GM23338 (cell line): Measurements from ENCODE around the gene RAB9A. TPM values are rescaled to one million over a fixed set of nuclear protein-coding genes. Genes with fewer than 3 reads are reported as not detected.

Experiments
- ATAC-seq: fragments of 200-7000 bp; cut with Tn5 transposase; 3 replicates; pipeline ENCODE4 v1.9.1; 2020
- DNase-seq: peaks from one replicate; pipeline ENCODE4 v3.0.0-alpha.2; 2015; ENCODE audit warnings: low spot score
- H2AFZ ChIP-seq: fragments of 200-600 bp; sonication (generic); 2 replicates; pipeline ENCODE4 v1.8.0; 2016; ENCODE audit warnings: antibody characterized with exemption, mild to moderate bottlenecking, moderate library complexity
- H3F3A ChIP-seq: fragments of 200-600 bp; sonication (generic); replicated peaks from 2 replicates; pipeline ENCODE4 v1.8.0; 2017; ENCODE audit warnings: antibody characterized with exemption, mixed run types, low read depth
- H3K27ac ChIP-seq: fragments of 200-600 bp; sonication (generic); 2 replicates; pipeline ENCODE4 v1.6.1; 2016; ENCODE audit warnings: low read depth
- H3K27me3 ChIP-seq: fragments of 200-600 bp; sonication (generic); 2 replicates; pipeline ENCODE4 v1.8.0; 2016; ENCODE audit warnings: mild to moderate bottlenecking, mixed run types, moderate library complexity; ENCODE audit not compliant: insufficient read depth
- H3K36me3 ChIP-seq: fragments of 200-600 bp; sonication (generic); 2 replicates; pipeline ENCODE4 v1.8.0; 2016; ENCODE audit warnings: mild to moderate bottlenecking; ENCODE audit not compliant: insufficient read depth
- H3K4me1 ChIP-seq: fragments of 200-600 bp; sonication (generic); 2 replicates; pipeline ENCODE4 v1.8.0; 2016; ENCODE audit warnings: mild to moderate bottlenecking, moderate library complexity; ENCODE audit not compliant: insufficient read depth
- H3K4me2 ChIP-seq: fragments of 200-600 bp; sonication (generic); 2 replicates; pipeline ENCODE4 v1.7.1; 2017; ENCODE audit warnings: mixed run types
- H3K4me3 ChIP-seq: fragments of 200-600 bp; sonication (generic); 2 replicates; pipeline ENCODE4 v1.6.1; 2016; ENCODE audit warnings: mixed run types
- H3K79me2 ChIP-seq: fragments of 200-600 bp; sonication (generic); replicated peaks from 2 replicates; pipeline ENCODE4 v1.8.0; 2017; ENCODE audit warnings: mild to moderate bottlenecking; ENCODE audit not compliant: insufficient read depth
- H3K9me2 ChIP-seq: fragments of 200-600 bp; sonication (generic); 2 replicates; pipeline ENCODE4 v1.8.0; 2017; ENCODE audit not compliant: insufficient read depth
- H4K20me1 ChIP-seq: fragments of 200-600 bp; sonication (generic); replicated peaks from 2 replicates; pipeline ENCODE4 v1.8.0; 2017; ENCODE audit warnings: mild to moderate bottlenecking; ENCODE audit not compliant: insufficient read depth
- H3K27ac Mint-ChIP-seq: 2 replicates; pipeline ENCODE4 v1.8.0; 2020; ENCODE audit warnings: inconsistent platforms, mild to moderate bottlenecking, moderate library complexity, mixed read lengths
- H3K27me3 Mint-ChIP-seq: 3 replicates; pipeline ENCODE4 v1.8.0; 2022; ENCODE audit warnings: low read depth, mild to moderate bottlenecking, moderate library complexity, mixed read lengths, inconsistent platforms; ENCODE audit not compliant: insufficient read depth, poor library complexity
- H3K36me3 Mint-ChIP-seq: 3 replicates; pipeline ENCODE4 v1.8.0; 2021; ENCODE audit warnings: low read depth, mild to moderate bottlenecking, inconsistent platforms, moderate library complexity, mixed read lengths
- H3K4me1 Mint-ChIP-seq: 3 replicates; pipeline ENCODE4 v1.8.0; 2020; ENCODE audit warnings: mild to moderate bottlenecking, inconsistent platforms, mixed read lengths
- H3K4me3 Mint-ChIP-seq: 3 replicates; pipeline ENCODE4 v1.8.0; 2021; ENCODE audit warnings: moderate library complexity, mild to moderate bottlenecking, inconsistent platforms, mixed read lengths
- H3K9me3 Mint-ChIP-seq: 3 replicates; pipeline ENCODE4 v1.8.0; 2020; ENCODE audit warnings: moderate library complexity, mild to moderate bottlenecking, inconsistent platforms, mixed read lengths
- CREB1 ChIP-seq: fragments of 250-450 bp; sonication (Bioruptor Pico); IDR thresholded peaks from 2 replicates; pipeline ENCODE4 v1.5.0; 2020; ENCODE audit warnings: low read depth, mild to moderate bottlenecking, moderate library complexity
- CTCF ChIP-seq, 2 experiments: fragments of 200-600 bp in 1 of 2; sonication (generic) in 1 of 2; conservative IDR thresholded peaks; 2 replicates each; pipeline versions ENCODE4 v1.5.1 to v1.6.1; 2016 to 2017; ENCODE audit warnings: antibody characterized with exemption in 2 of 2, low read depth in 2 of 2, mild to moderate bottlenecking in 2 of 2, moderate library complexity in 1 of 2
- ETS1 ChIP-seq: IDR thresholded peaks from 2 replicates; pipeline ENCODE4 v1.6.1; 2016; ENCODE audit warnings: antibody characterized with exemption
- EZH2 ChIP-seq: fragments of 200-600 bp; sonication (generic); IDR thresholded peaks from one replicate; pipeline ENCODE4 v1.8.0; 2017; ENCODE audit warnings: antibody characterized with exemption, mild to moderate bottlenecking, low read depth; ENCODE audit not compliant: unreplicated experiment
- EZH2phosphoT487 ChIP-seq: fragments of 200-600 bp; sonication (generic); IDR thresholded peaks from one replicate; pipeline ENCODE4 v1.8.1; 2018; ENCODE audit warnings: antibody characterized with exemption; ENCODE audit not compliant: unreplicated experiment
- JUNB ChIP-seq: IDR thresholded peaks from one replicate; pipeline ENCODE4 v1.6.1; 2016; ENCODE audit warnings: antibody characterized with exemption; ENCODE audit not compliant: unreplicated experiment
- NANOG ChIP-seq: IDR thresholded peaks from 2 replicates; pipeline ENCODE4 v1.6.1; 2016; ENCODE audit warnings: antibody characterized with exemption, borderline replicate concordance
- POLR2AphosphoS5 ChIP-seq: IDR thresholded peaks from 2 replicates; pipeline ENCODE4 v1.6.1; 2016; ENCODE audit warnings: antibody characterized with exemption, low read depth
- REST ChIP-seq: IDR thresholded peaks from one replicate; pipeline ENCODE4 v1.6.1; 2018; ENCODE audit warnings: antibody characterized with exemption; ENCODE audit not compliant: unreplicated experiment
- STAT1 ChIP-seq: IDR thresholded peaks from one replicate; pipeline ENCODE4 v1.6.1; 2016; ENCODE audit warnings: antibody characterized with exemption; ENCODE audit not compliant: unreplicated experiment
- ZNF114 ChIP-seq: fragments of 250-450 bp; sonication (Bioruptor Pico); IDR thresholded peaks from 2 replicates; pipeline ENCODE4 v1.5.0; 2020; ENCODE audit warnings: mild to moderate bottlenecking, moderate library complexity
- ZNF331 ChIP-seq: fragments of 250-450 bp; sonication (Bioruptor Pico); IDR thresholded peaks from 2 replicates; pipeline ENCODE4 v1.5.0; 2020; ENCODE audit warnings: low read depth, mild to moderate bottlenecking, moderate library complexity
- ZNF462 ChIP-seq: fragments of 250-450 bp; sonication (Bioruptor Pico); IDR thresholded peaks from 2 replicates; pipeline ENCODE4 v1.5.0; 2020; ENCODE audit warnings: mild to moderate bottlenecking, moderate library complexity
- polyA plus RNA-seq: library from polyadenylated mRNA; unstranded; fragments of >200 nt; fragmentation: Nextera tagmentation; extraction: Ambion mirVana; gene quantifications from 2 replicates; pipeline ENCODE4 v1.2.1, GENCODE V29; 2016
- total RNA-seq: library from RNA; depleted of rRNA; stranded (reverse); fragments of >200 nt; shearing (Covaris generic); gene quantifications from 2 replicates; pipeline ENCODE4 v1.2.3, GENCODE V29; 2014

Gene RAB9A
- total and polyA plus RNA-seq, 2 experiments from 2014 or later = 43.3 to 45.1 TPM

GRCh38 chrX:13685126-13685763 lies 3.7 kb upstream of the RAB9A start:
- H2AFZ ChIP-seq = no peak overlapping the region
- peaks cover 10% of the 10 kb centered on the region; the same call in 1 of the 2 replicates for H3K27me3 ChIP-seq
- no peaks in the 10 kb centered on the region for H3K9me2 ChIP-seq
- H3F3A ChIP-seq = no peaks in the 10 kb centered on the region
- no peaks in the 10 kb centered on the region for H4K20me1 ChIP-seq
- H3K79me2 ChIP-seq = peaks cover 10% of the 10 kb centered on the region
- no peak overlapping the region for H3K4me2 ChIP-seq
- ATAC-seq (no peak), DNase-seq (no peak)
- no peak overlapping the region for H3K27ac Mint-ChIP-seq
- H3K4me3 ChIP-seq = no peak overlapping the region
- H3K4me1 Mint-ChIP-seq = peaks cover 6% of the 10 kb centered on the region
- no peaks in the 10 kb centered on the region for H3K36me3 Mint-ChIP-seq
- no peaks in the 10 kb centered on the region for H3K36me3 ChIP-seq
- no peaks in the 10 kb centered on the region for H3K9me3 Mint-ChIP-seq
- H3K27me3 Mint-ChIP-seq = no peaks in the 10 kb centered on the region
- no peak for TF ChIP-seq NANOG
- TF ChIP-seq JUNB = no peak
- no peak for TF ChIP-seq REST
- TF ChIP-seq CTCF (conservative IDR thresholded peaks at IDR 0.05; ENCODE audit: low read depth in 2 of 2) = no peak
- TF ChIP-seq ZNF114 (CRISPR knock-in tag) = no peak
- TF ChIP-seq EZH2phosphoT487 = no peak
- TF ChIP-seq STAT1 = no peak
- TF ChIP-seq ZNF331 (CRISPR knock-in tag) = no peak
- no peak for TF ChIP-seq ZNF462 (CRISPR knock-in tag)
- no peak for TF ChIP-seq CREB1
- TF ChIP-seq ETS1 = no peak
- TF ChIP-seq POLR2AphosphoS5 = no peak
- TF ChIP-seq EZH2 = no peak
- H3K4me3 Mint-ChIP-seq = no peak overlapping the region
- H3K27ac ChIP-seq = no peak overlapping the region
- H3K4me1 ChIP-seq = peaks cover 4% of the 10 kb centered on the region; the same call in 1 of the 2 replicates
